Measurements from ENCODE around the gene CNN1. TPM values are rescaled to one million over a fixed set of nuclear protein-coding genes. Genes with fewer than 3 reads are reported as not detected.

CNN1 gene
- total RNA-seq, 1 donor from 2014 or later, result 301 TPM

DNA sequence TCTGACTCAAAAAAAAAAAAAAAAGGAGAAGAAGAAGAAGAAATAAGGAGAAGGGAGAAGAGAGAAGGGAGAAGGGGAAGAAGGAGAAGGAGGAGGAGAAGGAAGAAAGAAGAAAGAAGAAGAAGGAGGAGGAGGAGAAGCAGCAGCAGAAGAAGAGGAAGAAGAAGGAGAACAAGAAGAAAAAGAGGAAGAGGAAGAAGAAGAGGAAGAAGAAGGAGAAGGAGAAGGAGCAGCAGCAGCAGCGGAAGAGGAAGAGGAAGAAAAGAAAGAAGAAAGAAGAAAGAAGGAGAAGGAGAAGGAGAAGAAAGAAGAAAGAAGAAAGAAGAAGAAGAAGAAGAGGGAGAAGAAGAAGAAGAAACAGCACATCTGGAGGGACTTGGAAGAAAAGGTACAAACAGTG lies 4.1 kb upstream of the CNN1 start:
- no peak for DNase-seq (ENCODE audit: low spot score)

DNA sequence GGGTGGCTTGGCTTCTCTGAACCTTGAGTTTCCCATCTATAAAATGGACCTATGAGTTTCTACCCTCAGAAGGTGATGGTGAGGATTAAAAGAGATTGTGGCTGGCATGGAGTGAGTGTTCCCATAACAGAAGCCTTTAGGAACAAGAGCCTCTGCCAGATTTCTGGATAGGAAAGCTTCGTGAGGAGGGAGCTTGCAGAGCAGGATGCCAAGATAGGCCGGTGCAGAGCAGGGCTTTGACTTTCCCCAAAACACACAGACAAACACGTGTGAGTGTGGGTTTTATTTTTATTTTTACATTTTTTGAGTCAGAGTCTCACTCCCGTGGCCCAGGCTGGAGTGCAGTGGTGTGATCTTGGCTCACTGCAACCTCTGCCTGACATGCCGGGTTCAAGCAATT lies 3.7 kb upstream of the CNN1 start:
- DNase-seq (ENCODE audit: low spot score), result no peak

- DNase-seq (ENCODE audit: low spot score), result peak; percentile 88
Measured at GRCh38 chr19:11535792-11536595, 2.7 kb upstream of the CNN1 start.

DNA sequence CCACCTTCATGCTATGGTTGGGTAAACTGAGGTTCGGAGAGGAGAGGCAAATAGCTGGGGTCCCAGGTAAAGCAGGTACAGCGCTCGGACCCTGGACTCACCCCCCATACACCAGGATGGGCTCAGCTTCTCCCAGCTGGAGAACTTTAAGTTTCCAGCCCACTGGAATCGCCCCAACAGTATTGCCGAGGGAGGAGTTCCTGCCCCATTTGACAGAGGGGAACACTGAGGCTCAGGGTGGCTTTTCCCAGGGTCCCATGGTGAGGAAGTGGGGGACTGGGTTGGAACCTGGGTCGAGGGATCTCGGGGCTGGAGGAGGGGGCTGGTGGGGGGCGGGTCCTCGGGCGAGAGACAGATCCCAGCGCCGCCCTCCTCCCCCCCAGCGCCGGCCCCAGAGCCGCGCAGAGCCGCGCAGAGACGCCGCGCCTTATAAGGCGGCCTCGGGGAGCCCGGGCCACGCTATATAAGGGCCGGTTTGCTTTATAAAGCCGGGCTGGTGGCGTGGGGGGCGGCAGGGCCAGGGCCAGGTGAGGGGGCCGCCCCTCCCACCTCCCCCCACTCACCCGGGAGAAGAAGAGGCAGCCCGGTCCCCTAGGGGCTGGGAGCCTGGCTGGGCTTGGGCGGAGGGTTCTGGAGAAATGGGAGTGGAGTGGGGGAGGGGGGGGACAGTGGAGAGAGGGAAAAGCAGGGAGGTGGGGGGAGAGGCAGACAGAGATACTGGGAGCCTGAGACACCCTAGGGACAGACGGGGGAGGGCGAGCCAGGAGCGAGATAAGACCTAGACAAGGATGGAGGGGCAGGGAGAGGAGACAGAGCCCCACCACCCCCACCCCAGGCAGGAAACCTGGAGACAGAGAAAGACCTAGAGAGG lies 1.1 kb downstream of the CNN1 start:
- DNase-seq (ENCODE audit: low spot score), result peak; percentile 61

DNA sequence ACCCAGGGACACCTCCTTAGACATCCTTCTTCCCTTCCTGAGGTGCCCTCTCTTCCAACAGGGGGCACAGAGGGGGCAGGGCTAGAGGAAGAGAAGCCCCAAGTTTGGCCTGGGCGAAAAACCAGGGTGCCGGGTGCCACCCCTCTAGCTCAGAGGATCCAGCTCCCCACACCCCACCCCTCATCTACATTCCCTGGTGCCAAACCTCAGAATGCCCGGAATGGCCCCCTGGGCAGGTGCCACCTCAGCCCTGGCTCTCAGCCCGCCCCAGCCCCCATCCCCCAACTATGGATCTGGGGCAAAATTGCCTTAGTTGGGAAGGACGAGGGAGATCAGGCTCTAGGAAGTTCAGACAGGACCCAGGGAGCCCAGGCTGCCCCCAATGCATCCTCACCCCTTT lies 2.0 kb downstream of the CNN1 start:
- DNase-seq (ENCODE audit: low spot score), result no peak

DNA sequence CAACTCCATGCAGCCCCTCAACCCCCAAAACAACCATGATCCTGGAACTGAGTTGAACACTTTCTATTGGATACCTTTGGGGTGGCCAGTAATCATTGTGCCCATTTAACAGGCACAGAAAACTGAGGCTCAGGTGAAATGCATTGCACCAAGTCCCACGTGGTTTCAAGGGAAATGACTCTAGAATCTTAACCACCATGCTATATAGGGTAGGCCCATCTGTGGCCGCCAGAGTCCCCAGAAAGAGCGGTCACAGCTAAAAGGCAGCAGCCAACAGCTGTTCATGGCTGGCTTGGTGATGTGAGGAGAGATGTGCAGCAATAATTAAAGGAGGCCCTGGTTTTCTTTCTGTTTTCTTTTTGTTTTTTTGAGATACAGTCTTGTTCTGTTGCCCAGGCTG lies 2.6 kb downstream of the CNN1 start:
- no peak for DNase-seq (ENCODE audit: low spot score)

DNA sequence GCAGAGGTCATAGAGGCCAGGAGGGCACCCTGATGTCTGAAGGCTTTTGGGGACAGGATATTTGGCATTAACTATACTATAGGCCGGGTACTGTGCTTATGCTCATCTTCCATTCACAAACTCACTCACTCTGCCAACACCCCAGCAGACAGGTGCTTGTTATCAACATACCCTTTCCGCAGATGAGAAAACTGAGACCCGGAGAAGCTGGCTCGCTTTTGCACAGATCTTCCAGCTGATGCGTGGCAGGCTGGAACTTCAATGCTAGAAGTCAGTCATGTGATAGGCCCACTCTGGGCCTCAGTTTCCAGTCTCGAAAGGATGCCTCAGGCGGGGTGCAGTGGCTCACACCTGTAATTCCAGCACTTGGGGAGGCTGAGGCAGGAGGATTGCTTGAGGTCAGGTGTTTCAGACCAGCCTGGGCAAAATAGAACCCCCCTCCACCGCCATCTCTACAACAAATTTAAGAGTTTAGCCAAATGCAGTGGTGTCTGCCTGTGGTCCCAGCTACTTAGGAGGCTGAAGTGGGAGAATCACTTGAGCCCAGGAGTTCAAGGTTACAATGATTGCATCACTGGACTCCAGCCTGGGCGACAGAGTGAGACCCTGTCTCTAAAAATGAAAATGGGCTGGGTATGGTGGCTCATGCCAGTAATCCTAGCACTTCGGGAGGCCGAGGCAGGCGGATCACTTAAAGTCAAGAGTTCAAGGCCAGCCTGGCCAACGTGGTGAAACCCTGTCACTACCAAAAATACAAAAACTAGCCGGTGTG lies 9.5 kb downstream of the CNN1 start:
- no peak for DNase-seq (ENCODE audit: low spot score)

- DNase-seq (ENCODE audit: low spot score), result no peak
Measured at GRCh38 chr19:11549386-11549953, 10.8 kb downstream of the CNN1 start.

DNA sequence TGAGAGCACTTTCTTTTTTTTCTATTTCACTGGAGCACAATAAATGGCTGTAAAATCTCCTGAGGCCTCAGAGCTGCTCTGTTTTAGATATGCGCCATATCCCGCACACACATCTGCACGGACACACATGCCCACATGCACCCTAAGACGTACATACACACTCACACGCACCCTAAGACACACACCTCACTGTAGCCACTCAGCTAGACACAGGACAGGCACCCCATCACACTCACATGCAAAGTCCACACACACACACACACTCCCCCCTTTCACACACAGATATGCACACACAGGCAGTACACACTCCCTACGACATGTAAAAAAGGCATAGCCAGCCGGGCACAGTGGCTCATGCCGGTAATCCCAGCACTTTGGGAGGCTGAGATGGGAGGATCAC lies 11.6 kb downstream of the CNN1 start:
- DNase-seq (ENCODE audit: low spot score), result no peak

DNA sequence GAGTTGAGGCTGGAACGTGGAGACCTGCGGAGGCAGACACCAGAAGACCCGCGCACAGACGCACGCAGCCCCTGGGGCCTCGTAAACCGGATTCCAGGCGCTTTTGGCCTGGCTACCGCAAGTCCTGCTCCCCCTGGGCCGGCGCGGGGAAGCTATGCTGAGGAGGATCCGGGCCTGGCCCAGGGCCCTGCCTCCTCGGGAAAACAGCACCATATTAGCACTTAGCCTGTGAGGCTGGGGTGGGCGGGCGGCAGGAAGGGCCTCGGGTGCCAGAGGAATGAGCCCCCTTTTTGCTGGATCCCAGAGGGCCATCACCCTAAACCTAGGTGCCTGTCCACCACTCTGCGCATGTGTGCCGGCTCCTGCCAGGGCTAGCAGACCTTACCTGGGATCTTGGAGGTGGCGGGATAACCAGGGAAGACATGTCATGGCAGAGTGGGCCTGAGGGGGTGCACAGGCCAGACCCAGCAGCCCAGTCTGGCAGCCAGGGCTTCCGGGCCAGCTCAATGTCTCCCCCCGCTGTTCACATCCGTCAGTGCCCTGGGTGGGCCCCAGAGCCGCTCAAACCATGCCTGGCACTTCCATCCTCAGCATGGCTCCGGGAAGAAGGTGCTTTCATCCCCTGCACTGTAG lies 13.1 kb downstream of the CNN1 start:
- no peak for DNase-seq (ENCODE audit: low spot score)

GRCh38 chr19:11552666-11553372 lies 14.2 kb downstream of the CNN1 start:
- no peak for DNase-seq (ENCODE audit: low spot score)

- no peak for DNase-seq (ENCODE audit: low spot score)
Measured at GRCh38 chr19:11554160-11554559, 15.5 kb downstream of the CNN1 start.

GRCh38 chr19:11555246-11555645 lies 16.6 kb downstream of the CNN1 start:
- no peak for DNase-seq (ENCODE audit: low spot score)

DNA sequence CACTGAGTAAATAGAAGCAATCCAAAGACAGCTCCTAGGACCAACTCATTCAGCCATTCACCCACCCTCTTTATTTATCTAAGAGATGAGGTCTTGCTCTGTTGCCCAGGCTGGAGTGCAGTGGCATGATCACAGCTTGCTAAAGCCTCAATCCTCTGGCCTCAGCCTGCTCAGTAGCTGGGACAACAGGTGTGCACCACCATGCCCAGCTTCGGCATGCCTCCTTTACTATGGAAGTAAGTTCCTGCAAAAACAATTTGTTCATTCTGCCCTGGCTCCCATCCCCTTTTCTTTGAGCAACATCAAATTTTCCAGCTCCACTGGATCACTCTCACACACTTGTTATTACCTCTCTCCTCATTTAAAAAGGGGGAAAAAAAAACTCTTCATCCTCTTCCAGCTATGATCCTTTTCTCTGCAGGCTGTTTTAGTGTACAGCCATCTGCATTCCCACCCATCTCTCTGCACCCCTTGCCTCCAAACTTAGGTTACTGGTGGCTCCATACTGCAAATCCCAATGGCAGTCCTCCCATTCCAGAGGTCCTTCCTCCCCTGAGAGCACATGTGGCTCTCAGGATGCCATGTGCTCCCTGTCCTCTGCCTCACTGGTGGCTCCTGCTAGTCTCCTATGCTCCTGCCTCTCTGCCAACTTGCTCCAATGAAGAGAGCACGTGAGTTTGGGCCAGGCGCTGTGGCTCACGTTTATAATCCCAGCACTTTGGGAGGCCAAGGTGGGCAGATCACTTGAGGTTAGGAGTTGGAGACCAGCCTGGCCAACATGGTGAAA lies 18.2 kb downstream of the CNN1 start:
- DNase-seq (ENCODE audit: low spot score), result no peak

GRCh38 chr19:11558881-11559828 lies 20.5 kb downstream of the CNN1 start, which contains the start of gene ELOF1:
TSS of gene ELOF1 (minus strand) at chr19:11559230. CDS start at chr19:11554347, 4,883 bp downstream.
- peak; percentile 97 for DNase-seq (ENCODE audit: low spot score)

GRCh38 chr19:11560404-11561051 lies 21.9 kb downstream of the CNN1 start:
- DNase-seq (ENCODE audit: low spot score), result no peak

DNA sequence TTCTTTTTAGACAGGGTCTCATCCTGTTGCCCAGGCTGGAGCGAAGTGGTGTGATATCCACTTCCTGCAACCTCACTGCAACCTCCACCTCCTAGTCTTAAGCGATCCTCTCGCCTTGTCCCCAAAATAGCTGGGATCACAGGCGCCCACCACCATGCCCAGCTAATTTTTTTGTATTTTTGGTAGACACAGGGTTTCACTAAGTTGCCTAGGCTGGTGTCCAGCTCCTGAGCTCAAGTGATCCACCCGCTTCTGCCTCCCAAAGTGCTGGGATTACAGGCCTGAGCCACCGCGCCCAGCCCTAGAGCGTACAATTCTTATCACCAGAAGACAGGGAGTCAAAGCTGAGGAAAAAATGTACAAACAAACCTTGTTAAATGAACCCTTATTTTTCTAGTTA lies 24.9 kb downstream of the CNN1 start:
- DNase-seq (ENCODE audit: low spot score), result no peak
